ENCODE measurements around the gene PRKAR1B.
"Not testable (repeated sequence)": the region's sequence is repeated elsewhere in the genome, so short reads cannot be mapped to it uniquely, and the experiment has no call there.

PRKAR1B gene

GRCh38 chr7:556837-557557 lies 170.1 kb downstream of the PRKAR1B start:
- DNase-seq (ENCODE audit: low read depth) = no peak

DNA sequence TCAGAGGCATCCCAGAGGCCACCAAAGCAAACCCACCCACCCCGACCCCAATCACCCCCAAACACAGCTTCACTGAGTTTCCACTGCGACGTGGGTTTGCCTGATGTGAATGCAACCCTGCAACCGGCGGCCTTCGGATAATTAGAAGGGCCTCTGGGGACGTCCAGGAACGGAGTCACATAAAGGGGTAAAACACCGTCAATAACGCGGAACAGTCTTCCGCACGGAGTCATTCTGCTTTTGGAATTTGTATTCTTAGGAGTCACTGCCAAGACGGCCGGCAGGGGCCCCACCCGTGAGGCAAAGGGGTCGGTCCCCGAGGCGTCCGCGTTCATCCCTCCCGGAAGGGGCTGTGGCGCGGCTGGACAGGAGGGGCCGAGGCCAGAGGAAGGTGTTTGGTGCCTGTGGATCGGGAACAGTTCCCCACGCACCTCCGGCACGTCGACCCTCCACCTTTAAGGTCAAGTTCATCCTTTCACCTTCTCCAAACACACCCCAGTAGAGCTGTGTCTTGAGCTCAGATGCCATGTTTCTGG lies 170.7 kb downstream of the PRKAR1B start:
- no peak for DNase-seq (ENCODE audit: low read depth)

DNA sequence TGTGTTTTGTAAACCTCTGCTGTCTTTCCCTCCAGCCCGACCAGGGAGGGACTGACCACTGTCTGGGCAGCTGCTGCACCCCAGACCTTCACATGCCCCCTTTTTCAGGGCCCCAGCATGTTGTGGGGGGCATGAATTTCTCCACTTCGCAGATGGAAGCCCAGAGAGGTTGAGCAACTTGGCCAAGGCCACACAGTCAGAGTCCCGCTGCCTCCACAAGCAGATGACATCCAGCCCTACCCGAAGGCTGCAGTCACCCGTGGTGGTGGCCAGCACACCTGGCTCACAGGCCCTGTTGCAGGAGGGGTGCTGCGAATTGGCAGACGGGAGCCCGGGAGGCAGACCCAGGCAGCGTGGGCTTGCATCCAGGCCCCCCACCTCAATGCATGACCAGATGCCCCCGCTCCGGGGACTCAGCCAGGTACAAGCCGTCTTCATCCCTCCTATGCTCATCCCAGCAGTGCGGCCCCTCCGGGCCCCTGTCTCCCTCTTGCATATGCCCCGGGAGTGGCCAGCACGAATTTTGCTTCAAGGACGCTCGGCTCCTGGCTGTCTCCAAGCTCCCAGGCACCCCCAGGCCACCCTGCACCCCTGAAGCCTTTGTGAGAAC lies 171.4 kb downstream of the PRKAR1B start:
- DNase-seq (ENCODE audit: low read depth) = no peak

- DNase-seq (ENCODE audit: low read depth) = no peak
Measured at GRCh38 chr7:553636-554111, 173.4 kb downstream of the PRKAR1B start.

- no peak for DNase-seq (ENCODE audit: low read depth)
Measured at GRCh38 chr7:552868-553635, 174.0 kb downstream of the PRKAR1B start.

DNA sequence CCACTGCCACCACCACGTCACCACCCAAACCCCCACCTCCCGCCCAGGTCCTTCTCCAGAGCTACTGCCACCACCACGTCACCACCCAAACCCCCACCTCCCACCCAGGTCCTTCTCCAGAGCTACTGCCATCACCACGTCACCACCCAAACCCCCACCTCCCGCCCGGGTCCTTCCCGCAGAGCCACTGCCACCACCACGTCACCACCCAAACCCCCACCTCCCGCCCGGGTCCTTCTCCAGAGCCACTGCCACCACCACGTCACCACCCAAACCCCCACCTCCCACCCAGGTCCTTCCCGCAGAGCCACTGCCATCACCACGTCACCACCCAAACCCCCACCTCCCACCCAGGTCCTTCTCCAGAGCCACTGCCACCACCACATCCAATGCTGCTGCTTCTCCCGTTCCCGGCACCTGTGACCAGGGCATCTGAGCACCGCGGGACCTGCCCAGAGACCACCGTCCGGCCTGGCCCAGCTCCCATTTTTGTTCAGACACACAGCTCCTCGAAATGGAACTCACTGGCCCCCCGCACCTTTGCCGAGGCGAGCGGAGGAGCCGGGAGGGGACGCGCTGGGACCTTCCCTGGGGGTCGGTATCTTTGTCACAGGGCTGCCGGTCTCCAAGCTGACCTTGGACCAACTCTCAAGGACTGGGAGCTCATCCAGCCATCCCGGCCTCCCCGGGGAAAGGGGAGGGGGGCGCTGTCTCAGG lies 174.8 kb downstream of the PRKAR1B start:
- DNase-seq (ENCODE audit: low read depth) = not testable (repeated sequence)

DNA sequence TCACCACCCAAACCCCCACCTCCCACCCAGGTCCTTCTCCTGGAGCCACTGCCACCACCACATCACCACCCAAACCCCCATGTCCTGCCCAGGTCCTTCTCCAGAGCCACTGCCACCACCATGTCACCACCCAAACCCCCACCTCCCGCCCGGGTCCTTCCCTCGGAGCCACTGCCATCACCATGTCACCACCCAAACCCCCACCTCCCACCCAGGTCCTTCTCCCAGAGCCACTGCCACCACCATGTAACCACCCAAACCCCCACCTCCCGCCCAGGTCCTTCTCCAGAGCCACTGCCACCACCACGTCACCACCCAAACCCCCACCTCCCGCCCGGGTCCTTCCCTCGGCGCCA lies 175.5 kb downstream of the PRKAR1B start:
- DNase-seq (ENCODE audit: low read depth) = not testable (repeated sequence)

DNA sequence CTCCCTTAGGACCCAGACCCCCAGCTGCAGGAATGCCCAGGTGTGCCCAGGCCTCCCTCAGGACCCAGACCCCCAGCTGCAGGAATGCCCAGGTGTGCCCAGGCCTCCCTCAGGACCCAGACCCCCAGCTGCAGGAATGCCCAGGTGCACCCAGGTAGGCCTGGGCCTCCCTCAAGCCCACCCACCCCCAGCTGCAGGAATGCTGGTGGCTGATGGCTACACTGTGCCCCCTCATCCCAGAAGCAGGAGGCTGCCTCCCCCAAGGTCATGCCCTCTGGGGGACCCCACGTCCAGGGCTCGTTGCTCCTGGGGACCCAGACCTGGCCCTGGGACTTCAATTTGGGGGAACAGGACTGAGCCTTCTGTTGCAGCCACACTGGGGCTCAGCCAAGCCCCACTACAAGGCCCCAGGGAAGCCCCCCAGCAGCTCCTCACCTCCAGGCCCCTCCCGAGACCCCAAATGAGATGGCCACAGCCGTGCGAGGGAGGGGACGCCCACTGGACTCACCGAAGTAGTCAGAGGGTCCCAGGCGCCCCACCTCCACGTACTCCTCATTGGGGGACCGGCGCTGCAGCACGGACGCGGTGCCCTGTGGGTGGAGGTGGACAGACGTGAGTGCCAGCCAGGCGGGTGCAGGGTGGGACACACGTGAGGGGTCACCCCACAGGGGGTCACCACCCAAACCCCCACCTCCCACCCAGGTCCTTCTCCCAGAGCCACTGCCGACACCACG lies 176.0 kb downstream of the PRKAR1B start:
- no peak for DNase-seq (ENCODE audit: low read depth)

DNA sequence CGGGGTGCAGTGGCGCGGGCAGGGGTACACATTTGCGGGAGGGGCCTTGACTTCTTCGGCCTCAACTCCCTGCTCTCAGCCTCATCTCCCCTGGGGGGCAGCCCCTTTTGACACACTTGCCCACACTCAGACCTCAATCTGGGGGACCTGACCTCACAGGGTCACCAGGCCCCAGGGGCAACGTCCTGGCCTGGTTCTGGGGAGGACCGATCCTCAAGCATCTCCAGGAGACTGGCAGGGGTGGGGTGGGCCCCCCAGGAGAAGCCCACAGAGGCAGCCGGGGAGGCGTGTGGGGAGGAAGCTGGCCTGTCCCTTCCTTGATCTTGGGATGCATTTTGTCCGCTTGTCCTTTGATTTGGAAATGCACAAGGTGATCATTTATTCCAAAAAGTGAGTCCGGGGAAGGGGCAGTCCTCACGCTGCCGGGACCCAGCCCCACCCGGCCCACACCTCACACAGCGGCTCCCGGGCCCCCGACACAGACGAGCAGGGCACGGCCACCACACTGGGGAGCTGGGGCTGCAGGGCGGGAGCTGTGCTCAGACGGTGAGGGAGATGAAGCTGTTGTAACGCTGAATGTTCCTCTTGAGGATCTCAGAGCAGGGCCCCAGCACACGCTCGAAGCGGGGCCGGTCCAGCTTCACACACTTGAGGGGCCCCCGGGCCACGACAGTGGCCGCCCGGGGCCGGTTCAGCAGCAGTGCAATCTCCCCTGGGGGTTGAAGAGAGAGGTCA lies 177.0 kb downstream of the PRKAR1B start:
- no peak for DNase-seq (ENCODE audit: low read depth)

DNA sequence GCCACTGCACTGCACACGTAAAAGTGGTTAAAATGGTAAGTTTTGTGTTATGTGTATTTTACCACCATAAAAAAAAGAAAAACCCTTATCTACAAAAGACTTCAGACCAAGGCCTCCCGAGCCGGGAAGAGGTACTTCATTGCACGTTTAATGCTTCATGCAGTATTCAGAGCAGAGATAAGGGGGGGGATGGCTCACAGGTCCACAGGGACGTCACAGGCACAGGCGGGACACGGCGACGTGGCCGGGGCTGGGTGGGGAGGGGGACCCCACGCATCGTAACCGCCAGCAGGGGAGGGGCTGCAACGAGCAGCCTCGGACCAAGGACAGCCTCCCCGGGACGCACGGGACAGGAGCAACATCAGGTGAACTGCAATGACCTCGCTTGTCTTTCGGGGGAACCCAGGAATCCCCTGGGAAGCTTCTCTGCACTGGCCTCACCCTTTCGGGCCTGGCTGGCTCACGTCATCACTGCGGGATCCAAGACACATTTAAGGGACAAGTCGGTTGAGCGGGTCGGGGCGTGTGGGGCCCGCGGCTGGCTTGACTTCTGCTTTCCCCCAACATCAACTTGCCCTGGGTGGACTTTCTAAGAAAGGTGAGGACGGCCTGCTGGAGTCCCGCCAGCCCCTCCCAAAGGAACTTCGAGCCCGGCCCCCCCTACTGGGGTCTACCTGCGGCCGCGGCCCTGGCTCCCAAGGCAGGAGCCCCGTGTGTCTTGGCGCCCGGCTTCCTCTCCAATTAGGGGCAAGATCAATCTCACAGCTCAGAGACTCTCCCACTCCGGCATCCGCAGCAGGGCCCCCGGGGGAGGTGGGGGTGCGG lies 177.8 kb downstream of the PRKAR1B start:
- DNase-seq (ENCODE audit: low read depth) = no peak

- DNase-seq (ENCODE audit: low read depth) = no peak
Measured at GRCh38 chr7:548401-548800, 178.7 kb downstream of the PRKAR1B start.

GRCh38 chr7:545470-545869 lies 181.6 kb downstream of the PRKAR1B start:
- DNase-seq (ENCODE audit: low read depth) = no peak

- no peak for DNase-seq (ENCODE audit: low read depth)
Measured at GRCh38 chr7:544338-545221, 182.5 kb downstream of the PRKAR1B start.

DNA sequence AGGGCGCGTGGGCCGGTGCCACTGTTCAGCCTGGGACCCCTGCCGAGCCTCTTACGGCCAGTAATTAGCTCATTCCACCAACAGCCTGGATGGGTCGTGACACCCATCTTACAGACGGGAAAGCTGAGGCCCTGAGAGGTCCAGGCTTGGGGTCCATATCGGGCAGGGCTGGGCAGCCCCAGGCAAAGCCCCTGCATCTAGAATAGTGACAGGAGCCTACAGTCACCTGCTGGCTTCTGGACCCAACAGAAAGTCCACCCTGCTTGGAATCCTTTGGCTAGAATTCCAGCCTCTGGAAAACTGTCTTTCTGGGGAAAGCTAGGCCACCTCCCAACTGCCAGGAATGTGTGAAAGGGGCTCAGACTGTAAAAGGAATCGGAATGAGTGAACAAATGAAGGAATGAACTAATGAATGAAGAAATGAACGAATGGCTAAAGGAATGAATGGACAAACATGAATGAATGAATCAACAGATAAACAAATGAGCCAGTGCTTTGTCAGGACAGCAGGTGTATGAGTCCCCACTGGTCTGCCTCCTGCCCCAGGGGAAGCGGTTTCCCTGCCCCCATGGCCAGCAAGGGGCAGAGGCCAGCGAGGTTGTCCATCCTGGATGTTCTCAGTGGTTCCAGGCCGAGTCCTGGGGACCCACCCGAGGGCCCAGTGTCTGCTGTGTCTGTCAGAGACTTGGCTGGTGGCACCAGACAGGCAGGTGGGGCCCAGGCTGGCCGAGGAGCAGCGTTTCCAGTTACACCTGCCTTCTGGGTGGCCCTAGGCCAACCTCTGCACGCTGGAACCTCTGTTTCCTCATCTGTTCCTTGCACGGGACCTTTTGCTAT lies 183.4 kb downstream of the PRKAR1B start:
- DNase-seq (ENCODE audit: low read depth) = no peak

DNA sequence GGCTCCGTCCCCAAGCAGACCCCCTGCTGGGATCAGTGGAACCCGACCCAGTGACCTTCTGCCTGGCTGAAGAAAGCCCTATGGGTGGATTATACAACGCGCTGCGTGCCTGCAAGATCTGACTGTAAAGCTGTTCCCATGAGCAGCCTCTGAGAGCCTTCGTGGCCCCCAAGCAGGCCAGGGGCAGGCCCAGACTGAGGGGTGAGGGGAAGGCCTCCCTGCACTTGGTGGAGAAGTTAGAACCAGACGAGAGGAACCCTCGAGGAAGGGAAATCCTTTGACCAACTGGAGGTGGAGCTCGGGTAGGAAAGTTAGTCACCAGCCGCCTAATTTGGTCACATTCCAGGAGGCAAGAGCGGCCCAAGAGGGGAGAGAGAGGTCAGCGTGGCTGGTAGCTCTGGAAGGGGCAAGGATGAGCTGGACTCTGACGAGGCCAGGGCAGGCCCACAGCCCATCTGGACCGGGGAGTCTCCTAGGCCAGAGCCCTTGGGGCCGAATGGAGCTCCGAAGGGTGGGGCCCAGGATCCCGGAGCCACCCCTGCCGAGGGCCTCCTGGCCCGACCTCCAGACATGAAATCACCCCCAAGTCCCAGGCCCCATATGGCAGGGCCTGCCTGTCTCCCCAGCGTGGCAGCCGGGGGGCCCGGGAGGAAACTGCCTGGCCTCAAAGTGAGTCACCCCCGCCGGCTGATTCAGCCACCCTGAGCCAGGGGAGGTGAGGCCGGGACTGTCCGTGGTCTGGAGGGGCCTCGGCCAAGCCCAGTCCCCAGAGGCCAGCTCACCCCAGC lies 184.2 kb downstream of the PRKAR1B start:
- DNase-seq (ENCODE audit: low read depth) = peak; percentile 94

DNA sequence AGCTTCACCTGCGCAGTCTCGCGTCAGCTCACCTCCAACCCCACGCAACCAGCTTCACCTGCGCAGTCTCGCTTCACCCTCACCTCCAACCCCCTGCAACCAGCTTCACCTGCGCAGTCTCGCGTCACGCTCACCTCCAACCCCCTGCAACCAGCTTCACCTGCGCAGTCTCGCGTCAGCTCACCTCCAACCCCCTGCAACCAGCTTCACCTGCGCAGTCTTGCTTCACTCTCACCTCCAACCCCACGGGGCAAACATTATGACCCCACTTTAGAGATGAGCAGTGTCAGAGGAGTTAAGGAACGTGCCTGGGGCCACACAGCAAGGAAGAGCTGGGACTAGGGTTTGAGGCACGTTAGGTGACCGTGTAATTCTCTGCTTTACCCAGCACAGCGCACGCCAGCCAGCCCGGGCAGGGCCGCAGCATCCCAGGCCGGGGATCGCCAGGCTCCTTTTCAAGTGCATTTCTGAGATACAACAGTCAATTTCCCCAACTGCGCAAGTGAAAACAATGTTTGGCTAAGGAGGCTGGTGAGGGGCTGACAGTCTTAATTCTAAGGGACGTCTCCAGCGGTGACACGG lies 184.9 kb downstream of the PRKAR1B start:
- no peak for DNase-seq (ENCODE audit: low read depth)

DNA sequence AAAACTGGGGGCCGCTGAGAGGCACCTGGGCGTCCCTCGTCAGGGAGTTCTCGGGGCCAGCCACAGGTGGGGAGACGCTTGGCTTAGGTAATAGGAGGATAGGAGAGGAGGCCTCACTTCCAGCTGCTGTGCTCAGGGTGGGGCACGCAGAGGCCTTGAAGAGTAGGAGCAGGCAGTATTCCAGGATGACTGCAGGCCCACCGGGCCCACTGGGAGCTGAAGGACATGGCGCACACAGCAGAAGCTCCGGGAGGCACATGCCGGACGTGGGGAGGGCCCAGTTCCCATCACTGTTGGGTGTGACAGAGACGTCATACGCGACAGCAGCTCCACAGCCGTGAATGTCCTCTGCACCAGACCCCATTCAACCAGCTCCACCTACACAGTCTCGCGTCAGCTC lies 185.4 kb downstream of the PRKAR1B start:
- no peak for DNase-seq (ENCODE audit: low read depth)

All from GM04504 (cell line).